Hematopoietic multipotent progenitor cell treated with erythropoietin and hydrocortisone succinate and interleukin-3 and kit ligand, for 8 days (in vitro differentiated cells): Measurements from ENCODE around the gene ASAP3.

ENCODE experiments used
- DNase-seq: peaks from one replicate; pipeline ENCODE4 v3.0.0-alpha.2; 2015

ASAP3 gene

GRCh38 chr1:23483321-23484252 is at the start of gene ASAP3:
Gene ASAP3 (minus strand): TSS chr1:23484179. CDS start chr1:23484133, 46 bp downstream.
- DNase-seq: no peak

DNA sequence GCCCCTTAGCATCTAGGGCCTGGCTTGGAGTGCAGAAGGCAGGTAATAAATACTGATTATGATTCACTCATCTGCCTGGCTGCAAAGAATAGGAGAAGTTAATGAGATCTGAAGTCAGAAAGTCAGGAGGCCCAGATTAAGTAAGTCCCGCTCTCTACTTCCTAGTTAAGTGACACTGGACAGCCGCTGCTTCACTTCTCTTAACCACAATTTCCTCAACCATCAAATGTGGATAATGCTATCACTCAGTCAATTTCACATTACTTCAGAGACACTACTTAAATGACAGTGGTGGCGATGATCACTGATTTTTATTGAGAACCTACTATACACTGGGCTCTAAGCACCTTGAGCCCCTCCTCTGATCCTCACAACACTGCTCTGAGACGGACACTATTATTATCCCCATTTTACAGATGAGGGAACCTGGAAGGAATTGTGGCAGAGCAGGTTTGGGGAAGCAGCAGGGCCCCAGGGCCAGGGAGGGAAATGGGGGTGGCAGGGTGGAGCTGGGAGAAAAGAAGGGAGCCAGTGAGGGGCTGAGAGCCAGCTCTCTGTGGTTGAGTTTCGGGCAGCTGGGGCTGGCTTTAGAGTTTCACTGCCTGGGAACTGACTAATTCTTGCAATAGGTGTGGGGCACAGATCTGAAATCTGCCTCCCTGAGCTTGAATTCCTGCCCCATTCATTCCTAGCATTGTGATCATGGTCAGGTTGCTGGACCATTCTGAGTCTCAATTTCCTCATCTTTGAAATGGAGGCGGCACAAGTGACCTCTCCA is 49.5 kb upstream of the ASAP3 start:
- DNase-seq: no peak

DNA sequence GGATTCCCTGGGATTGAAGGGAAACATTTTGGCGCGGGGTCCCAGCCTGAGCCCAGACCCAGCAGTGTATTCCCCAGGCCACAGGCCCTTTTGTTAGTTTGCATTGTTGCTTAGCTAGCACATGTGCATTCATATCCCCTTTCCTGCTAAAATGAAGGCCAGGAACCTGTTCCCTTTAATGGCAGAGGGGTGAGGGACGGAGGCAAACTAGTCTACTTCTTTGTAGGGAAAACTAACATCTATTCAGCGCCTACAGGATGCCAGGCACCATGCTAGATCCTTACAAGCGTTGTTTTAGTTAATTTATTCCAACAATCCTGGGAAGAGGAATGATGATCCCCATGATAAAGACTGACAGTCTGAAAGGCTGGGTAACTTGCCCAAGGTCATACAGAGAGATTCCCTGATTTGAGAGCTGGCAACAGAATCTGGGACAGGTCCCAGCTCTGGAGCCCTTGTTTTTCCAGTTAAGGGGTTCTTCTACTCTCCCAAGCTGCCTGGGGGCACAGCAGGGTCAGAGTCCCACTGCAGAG is 47.6 kb upstream of the ASAP3 start:
- DNase-seq: no peak

DNA sequence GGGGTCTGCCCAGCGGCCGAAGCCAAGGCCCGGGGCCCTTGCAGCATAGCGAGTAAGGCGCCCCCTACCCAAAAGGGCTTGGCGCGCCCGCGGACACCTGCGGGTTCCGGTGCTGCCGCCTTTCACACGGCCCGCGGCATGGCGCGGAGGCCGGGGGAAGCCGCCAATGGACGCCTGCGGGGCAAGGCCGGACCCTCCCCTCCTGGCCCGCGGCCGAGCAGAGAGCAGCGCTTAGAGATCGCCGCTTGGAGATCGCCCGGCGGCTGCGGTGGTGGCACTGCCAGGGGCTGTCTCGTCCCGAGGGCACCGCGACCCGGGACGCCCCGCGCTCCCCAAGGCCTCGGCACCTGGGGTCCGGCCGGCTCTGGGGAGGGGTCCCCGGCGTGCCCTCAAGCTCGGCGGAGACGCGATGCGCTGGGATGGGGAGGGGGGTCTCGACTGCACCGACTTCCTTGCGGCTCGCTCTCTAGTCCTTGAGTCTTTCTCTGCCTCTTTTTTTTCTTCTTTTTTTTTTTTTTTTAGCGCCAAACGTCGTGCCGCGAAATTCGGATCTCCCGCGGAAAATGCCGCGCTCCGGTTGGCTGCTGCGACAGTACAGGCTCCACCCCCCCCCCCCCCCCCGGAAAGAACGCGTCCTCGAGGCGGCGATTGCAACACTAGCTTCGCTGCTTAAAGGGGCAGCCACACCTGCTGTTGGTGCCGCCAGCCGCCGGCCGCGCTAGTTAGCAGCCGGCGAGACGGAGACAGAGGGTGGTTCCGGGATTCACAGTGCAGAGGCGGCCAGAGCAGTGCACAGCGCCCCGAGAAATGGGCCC is 47.0 kb upstream of the ASAP3 start, which contains the start of gene E2F2:
Gene E2F2 (minus strand): TSS at position 487 of the 815 bp plus-strand sequence. CDS start 440 bp downstream, at position 47.
- DNase-seq: peak; percentile 87

DNA sequence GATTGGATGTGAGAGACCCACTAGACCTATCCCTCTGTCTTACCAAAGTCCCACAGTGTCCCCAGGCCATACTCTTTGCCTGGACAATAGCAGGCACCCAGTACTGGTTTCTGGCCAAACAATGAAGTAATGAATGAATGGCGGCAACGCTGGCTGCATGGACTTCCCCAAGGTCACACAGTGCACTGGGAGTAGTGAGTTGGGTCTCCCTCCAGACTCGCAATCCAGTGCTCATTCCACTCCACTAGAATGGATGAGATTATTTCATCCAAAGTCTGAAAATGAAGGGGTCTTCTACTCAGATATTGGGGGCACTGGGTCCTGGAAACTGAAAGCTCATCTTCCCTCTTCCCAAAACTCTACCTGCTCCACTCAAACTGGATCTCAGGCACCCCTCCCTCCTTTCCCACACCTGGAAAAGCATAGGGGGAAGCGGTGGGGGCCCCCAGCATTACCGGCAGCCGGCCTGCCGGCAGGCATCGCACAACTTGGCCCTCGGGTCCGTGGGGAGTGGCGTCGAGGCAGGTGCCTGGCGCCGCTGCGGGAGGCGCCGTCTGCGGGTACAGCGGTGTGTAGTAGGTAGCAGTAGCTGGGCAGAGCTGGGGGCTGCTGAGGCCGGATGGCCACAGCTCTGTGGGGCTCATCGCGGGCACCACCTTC is 46.2 kb upstream of the ASAP3 start:
- no peak for DNase-seq

DNA sequence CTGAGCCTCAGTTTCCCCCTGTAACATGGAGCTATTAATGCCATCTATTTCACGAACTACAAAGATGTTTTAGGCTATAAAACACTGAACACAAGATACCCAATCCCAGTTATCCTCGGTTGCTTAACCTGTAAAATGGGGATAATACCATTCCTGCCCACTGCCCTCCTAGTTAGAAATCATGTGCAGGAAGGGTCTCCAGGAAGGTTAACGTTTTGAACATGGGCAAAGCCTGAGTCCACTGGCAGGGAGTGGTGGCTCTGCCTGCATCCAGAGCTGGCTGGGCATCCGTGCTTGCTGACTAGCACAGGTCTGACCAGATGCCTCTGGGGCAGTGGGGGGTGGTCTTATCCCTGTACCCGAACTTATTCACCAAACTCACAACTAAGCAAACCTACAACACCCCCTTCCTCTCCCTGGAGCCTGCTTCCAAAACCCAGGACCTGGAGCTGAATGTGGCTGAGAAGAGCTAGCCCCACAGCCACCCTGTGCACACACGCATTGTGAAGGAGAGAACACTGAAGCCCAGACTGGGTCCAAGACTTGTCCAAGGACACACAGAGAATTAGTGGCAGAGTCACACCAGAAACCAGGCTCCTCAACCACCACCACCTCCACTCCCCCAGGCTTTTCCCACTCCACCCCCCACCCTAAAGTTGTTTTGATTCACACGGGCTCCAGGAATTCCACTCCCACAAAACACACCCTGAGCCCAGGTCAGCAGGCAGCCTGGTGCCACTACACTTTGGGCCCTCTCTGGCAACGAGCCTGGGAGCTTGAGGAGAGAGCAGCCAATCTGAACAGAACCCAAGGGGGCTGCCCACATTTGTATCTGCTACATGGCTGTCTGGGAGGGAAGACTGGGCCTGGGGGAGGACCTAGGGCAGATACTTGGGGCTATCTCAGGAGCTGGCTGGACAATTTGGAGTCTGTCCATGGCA is 45.4 kb upstream of the ASAP3 start:
- DNase-seq: peak; percentile 68

GRCh38 chr1:23528250-23528978 is 44.4 kb upstream of the ASAP3 start:
- DNase-seq: peak; percentile 98

DNA sequence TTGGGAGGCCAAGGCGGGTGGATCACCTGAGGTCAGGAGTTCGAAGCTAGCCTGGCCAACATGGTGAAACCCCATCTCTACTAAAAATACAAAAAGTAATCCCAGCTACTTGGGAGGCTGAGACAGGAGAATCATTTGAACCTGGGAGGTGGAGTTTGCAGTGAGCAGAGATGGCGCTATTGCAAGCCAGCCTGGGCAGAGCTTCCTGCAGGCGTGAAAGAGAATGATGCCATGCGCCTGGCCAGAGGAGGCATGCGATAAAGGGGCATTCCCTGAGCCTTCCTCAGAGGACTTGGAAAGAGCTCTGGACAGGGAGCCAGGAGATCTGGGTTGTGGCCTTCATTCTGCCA is 43.9 kb upstream of the ASAP3 start:
- no peak for DNase-seq

GRCh38 chr1:23527366-23527765 is 43.4 kb upstream of the ASAP3 start:
- no peak for DNase-seq

DNA sequence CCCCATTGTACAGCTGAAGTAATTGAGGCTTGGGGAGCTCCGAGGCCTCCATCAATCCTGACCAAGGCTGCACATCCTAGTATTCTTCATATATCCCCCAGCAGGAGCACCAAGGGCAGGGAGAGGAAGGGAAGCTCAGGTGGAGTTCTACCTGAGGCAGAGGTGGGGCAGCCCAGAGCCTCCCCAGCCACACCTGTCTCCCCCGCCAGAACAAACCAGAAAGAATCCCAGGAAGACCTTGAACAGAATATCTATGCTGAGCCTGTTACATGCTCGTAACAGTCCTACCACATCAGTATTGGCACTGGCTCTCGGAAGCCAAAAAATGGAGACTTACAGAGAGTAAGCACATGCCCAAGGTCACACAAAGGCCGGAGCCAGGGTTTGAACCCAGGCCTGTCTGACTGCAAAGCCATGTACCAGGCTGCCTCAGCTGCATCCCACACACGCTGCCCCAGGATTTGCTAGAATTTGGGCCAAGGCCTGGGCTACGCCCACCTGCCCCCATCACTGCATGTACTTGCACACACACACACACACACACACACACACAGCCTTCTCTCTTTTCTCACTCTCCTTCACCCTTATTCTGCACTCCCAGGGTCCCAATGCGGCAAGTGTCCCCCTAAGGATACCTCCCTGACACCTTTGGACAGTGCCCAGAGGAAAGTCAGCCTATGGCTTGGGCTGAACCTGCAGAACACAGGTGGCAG is 42.5 kb upstream of the ASAP3 start:
- no peak for DNase-seq

- DNase-seq: peak; percentile 17
Observed at GRCh38 chr1:23525558-23526250, 41.7 kb upstream of the ASAP3 start.

GRCh38 chr1:23524716-23525401 is 40.9 kb upstream of the ASAP3 start:
- DNase-seq: peak; percentile 95

- no peak for DNase-seq
Observed at GRCh38 chr1:23524163-23524562, 40.2 kb upstream of the ASAP3 start.

GRCh38 chr1:23522244-23522982 is 38.4 kb upstream of the ASAP3 start:
- DNase-seq: no peak

DNA sequence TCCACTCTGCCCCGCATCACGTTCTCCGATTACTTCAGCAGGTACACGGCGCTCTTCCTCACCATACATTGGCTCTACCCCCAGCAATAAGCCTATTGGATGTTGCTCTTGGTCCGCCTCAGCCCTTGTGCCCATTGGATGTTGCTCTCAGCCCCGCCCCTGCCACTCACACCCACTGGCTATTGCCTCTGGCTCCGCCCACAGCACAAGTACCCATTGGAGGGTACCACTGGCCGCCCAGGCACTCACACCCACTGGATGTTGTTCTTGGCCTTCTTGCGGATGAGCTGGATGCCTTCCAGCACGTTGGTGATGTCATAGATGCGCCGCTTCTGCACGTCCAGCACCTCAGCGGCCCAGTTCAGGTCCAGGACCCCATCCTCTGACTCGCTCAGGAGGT is 37.6 kb upstream of the ASAP3 start:
- peak; percentile 22 for DNase-seq

DNA sequence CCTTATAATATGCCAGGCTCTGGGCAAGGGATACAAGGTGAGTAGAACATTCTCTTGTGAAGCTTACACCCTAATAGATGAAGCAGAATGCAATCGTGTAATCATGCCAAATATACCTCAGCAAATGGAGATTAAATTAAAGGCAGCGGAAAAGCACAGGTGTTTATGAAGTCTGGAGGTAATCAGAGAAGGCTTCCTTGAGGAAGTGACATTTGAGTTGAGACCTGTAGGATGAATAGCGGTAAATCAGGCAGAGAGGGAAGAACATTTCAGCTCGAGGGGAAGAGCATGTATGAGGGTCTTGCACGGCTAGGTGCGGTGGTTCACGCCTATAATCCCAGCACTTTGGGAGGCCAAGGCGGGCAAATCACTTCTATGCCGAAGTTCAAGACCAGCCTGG is 33.6 kb upstream of the ASAP3 start:
- no peak for DNase-seq

DNA sequence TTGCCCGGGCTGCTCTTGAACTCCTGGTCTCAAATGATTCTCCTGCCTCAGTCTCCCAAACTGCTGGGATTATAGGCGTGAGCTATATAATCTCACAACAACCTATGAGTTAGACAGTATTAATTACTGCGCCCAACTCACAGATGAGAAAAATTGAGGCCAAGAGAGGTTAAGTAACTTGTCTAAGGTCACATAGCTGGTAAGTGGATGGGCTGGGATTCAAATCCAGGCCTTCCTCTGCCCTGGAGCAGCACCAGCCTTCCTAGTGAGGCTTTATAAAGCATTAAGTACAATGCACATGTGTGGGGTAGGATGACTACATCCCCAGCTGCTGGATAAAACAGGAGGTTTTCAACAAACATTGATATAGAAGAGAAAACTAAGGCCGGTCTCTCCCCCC is 31.9 kb upstream of the ASAP3 start:
- DNase-seq: no peak
